Effector CD8-positive, alpha-beta T cell (primary cell): ENCODE data around the gene LMAN1L.
A peak's percentile ranks its signal among the peaks of the same experiment; 100 is the strongest.

Source experiments
- DNase-seq: peaks from one replicate; lab custom pipeline; 2025; lab: John Stamatoyannopoulos, UW

LMAN1L gene

GRCh38 chr15:74794248-74794969 lies 18.2 kb upstream of the LMAN1L start:
- no peak for DNase-seq

- DNase-seq: no peak
These were observed 17.7 kb upstream of the LMAN1L start for GRCh38 chr15:74794970-74795349.

- DNase-seq: no peak
These were observed 16.5 kb upstream of the LMAN1L start for GRCh38 chr15:74795966-74796625.

GRCh38 chr15:74798388-74799254 lies 14.0 kb upstream of the LMAN1L start:
- DNase-seq: no peak

- DNase-seq: no peak
These were observed 13.3 kb upstream of the LMAN1L start for GRCh38 chr15:74799255-74799855.

GRCh38 chr15:74799856-74800558 lies 12.6 kb upstream of the LMAN1L start:
- peak; percentile 85 for DNase-seq

GRCh38 chr15:74800559-74801094 lies 12.0 kb upstream of the LMAN1L start:
- DNase-seq: no peak

- no peak for DNase-seq
These were observed 11.2 kb upstream of the LMAN1L start for GRCh38 chr15:74801311-74801997.

- no peak for DNase-seq
These were observed 10.3 kb upstream of the LMAN1L start for GRCh38 chr15:74802290-74802689.

- no peak for DNase-seq
These were observed 9.7 kb upstream of the LMAN1L start for GRCh38 chr15:74802862-74803447.

- no peak for DNase-seq
These were observed 7.7 kb upstream of the LMAN1L start for GRCh38 chr15:74804935-74805334.

- DNase-seq: no peak
These were observed 5.4 kb upstream of the LMAN1L start for GRCh38 chr15:74807282-74807681.

- DNase-seq: no peak
These were observed 4.4 kb upstream of the LMAN1L start for GRCh38 chr15:74808078-74808839.

- DNase-seq: no peak
These were observed 3.8 kb upstream of the LMAN1L start for GRCh38 chr15:74808840-74809229.

GRCh38 chr15:74809242-74809641 lies 3.4 kb upstream of the LMAN1L start:
- DNase-seq: no peak

GRCh38 chr15:74809956-74810355 lies 2.7 kb upstream of the LMAN1L start:
- DNase-seq: no peak

GRCh38 chr15:74815121-74815934 lies 2.7 kb downstream of the LMAN1L start:
- no peak for DNase-seq

GRCh38 chr15:74815961-74816360 lies 3.3 kb downstream of the LMAN1L start:
- DNase-seq: no peak
